NB4 (cell line): ENCODE data around the gene TALDO1.
A peak's percentile ranks its signal among the peaks of the same experiment; 100 is the strongest.

Experiments used
- CTCF ChIP-seq: IDR thresholded peaks from one replicate; pipeline ENCODE4 v1.5.1; 2012; ENCODE audit warnings: low read depth, low read length
- MYC ChIP-seq: IDR thresholded peaks from 2 replicates; pipeline ENCODE4 v1.6.1; 2011; ENCODE audit warnings: low read depth, low read length
- POLR2A ChIP-seq: IDR thresholded peaks from 2 replicates; pipeline ENCODE4 v1.6.1; 2011; ENCODE audit warnings: mild to moderate bottlenecking; ENCODE audit not compliant: insufficient read length; ENCODE audit errors: extremely low read depth

- no peak for TF ChIP-seq CTCF
- TF ChIP-seq POLR2A: peak; percentile 89
- TF ChIP-seq MYC: peak; percentile 75
Observed at GRCh38 chr11:777288-778255, 30.3 kb downstream of the TALDO1 start, which contains the start of gene GATD1.
